NT2/D1 (cell line): ENCODE data around the gene GRM5.

Experiments
- YY1 ChIP-seq: IDR thresholded peaks from 2 replicates; pipeline ENCODE4 v1.6.1; 2011; ENCODE audit not compliant: insufficient read length, insufficient read depth
- ZNF274 ChIP-seq: IDR thresholded peaks from 2 replicates; pipeline ENCODE4 v1.6.1; 2011; ENCODE audit warnings: mild to moderate bottlenecking, low read depth, low read length

- no peak for TF ChIP-seq YY1
- no peak for TF ChIP-seq ZNF274
Measured at GRCh38 chr11:88819616-88820015, 246.2 kb downstream of the GRM5 start.
